Measurements from ENCODE around the gene VTN.

- TF ChIP-seq CTCF (conservative IDR thresholded peaks at IDR 0.05 in 1 of 2, IDR thresholded peaks at IDR 0.05 in 1 of 2; ENCODE audit: low read depth in 1 of 2, low read length in 2 of 2) (no peak), EZH2 (IDR thresholded peaks at IDR 0.05; ENCODE audit: low read length, missing control alignments) (no peak)
These were observed 22.7 kb downstream of the VTN start for GRCh38 chr17:28347261-28347891.

Data from fibroblast of lung (primary cell).